Trophoblast cell (in vitro differentiated cells and primary cell): Measurements from ENCODE around the gene TBC1D19.
A peak's percentile ranks its signal among the peaks of the same experiment; 100 is the strongest.

ENCODE experiments used
- DNase-seq, 2 donors: peaks; one replicate each; pipeline ENCODE4 v3.0.0-alpha.2; 2016
- H2AFZ ChIP-seq: 2 replicates; pipeline ENCODE4 v1.6.1; 2013; ENCODE audit warnings: low read length, moderate library complexity, mild to moderate bottlenecking; ENCODE audit not compliant: insufficient read depth, poor library complexity
- H2AK5ac ChIP-seq: 2 replicates; pipeline ENCODE4 v1.6.1; 2013; ENCODE audit warnings: mild to moderate bottlenecking, low read length
- H2BK120ac ChIP-seq: 2 replicates; pipeline ENCODE4 v1.6.1; 2013; ENCODE audit warnings: low read length, mild to moderate bottlenecking, moderate library complexity; ENCODE audit not compliant: insufficient read depth, poor library complexity
- H2BK12ac ChIP-seq: 2 replicates; pipeline ENCODE4 v1.6.1; 2013; ENCODE audit warnings: mild to moderate bottlenecking, low read length, moderate library complexity
- H2BK5ac ChIP-seq: 2 replicates; pipeline ENCODE4 v1.6.1; 2013; ENCODE audit warnings: low read length, low read depth, moderate library complexity, mild to moderate bottlenecking; ENCODE audit not compliant: poor library complexity
- H3K14ac ChIP-seq: 2 replicates; pipeline ENCODE4 v1.6.1; 2013; ENCODE audit warnings: mild to moderate bottlenecking, low read length
- H3K18ac ChIP-seq: 2 replicates; pipeline ENCODE4 v1.6.1; 2013; ENCODE audit warnings: mild to moderate bottlenecking, low read length
- H3K23ac ChIP-seq: 2 replicates; pipeline ENCODE4 v1.6.1; 2013; ENCODE audit warnings: low read length
- H3K27ac ChIP-seq: 2 replicates; pipeline ENCODE4 v1.5.1; 2013; ENCODE audit warnings: low read depth, mild to moderate bottlenecking, inconsistent platforms, low read length, moderate library complexity
- H3K27me3 ChIP-seq: 2 replicates; pipeline ENCODE4 v1.6.1; 2013; ENCODE audit warnings: inconsistent platforms, mild to moderate bottlenecking, low read length, moderate library complexity; ENCODE audit not compliant: insufficient read depth
- H3K36me3 ChIP-seq, 2 experiments: 1 replicate in 1 of 2; 2 replicates in 1 of 2; pipeline ENCODE4 v1.6.1; 2013; ENCODE audit warnings: low read length in 2 of 2, mild to moderate bottlenecking in 2 of 2, moderate library complexity in 1 of 2; ENCODE audit not compliant: insufficient read depth in 2 of 2, control insufficient read depth in 1 of 2
- H3K4ac ChIP-seq: 2 replicates; pipeline ENCODE4 v1.6.1; 2013; ENCODE audit warnings: low read depth, mild to moderate bottlenecking, low read length, moderate library complexity
- H3K4me1 ChIP-seq, 2 experiments: 1 replicate in 1 of 2; 2 replicates in 1 of 2; pipeline ENCODE4 v1.6.1; 2013; ENCODE audit warnings: low read length in 2 of 2, mild to moderate bottlenecking in 2 of 2, moderate library complexity in 1 of 2; ENCODE audit not compliant: insufficient read depth in 2 of 2, control insufficient read depth in 1 of 2
- H3K4me2 ChIP-seq: 2 replicates; pipeline ENCODE4 v1.6.1; 2013; ENCODE audit warnings: inconsistent platforms, mild to moderate bottlenecking, low read length, moderate library complexity
- H3K4me3 ChIP-seq: 2 replicates; pipeline ENCODE4 v1.5.1; 2013; ENCODE audit warnings: mild to moderate bottlenecking, low read depth, low read length, inconsistent platforms
- H3K79me1 ChIP-seq: one replicate; pipeline ENCODE4 v1.6.1; 2013; ENCODE audit warnings: low read length
- H3K79me2 ChIP-seq: 2 replicates; pipeline ENCODE4 v1.6.1; 2013; ENCODE audit warnings: low read length, mild to moderate bottlenecking; ENCODE audit not compliant: control insufficient read depth, insufficient read depth, poor library complexity
- H3K9ac ChIP-seq: 2 replicates; pipeline ENCODE4 v1.6.1; 2013; ENCODE audit warnings: mild to moderate bottlenecking, low read length
- H3K9me3 ChIP-seq: 2 replicates; pipeline ENCODE4 v1.6.1; 2013; ENCODE audit warnings: low read depth, mild to moderate bottlenecking, control low read depth, inconsistent platforms, low read length; ENCODE audit not compliant: insufficient read depth
- H4K12ac ChIP-seq: 2 replicates; pipeline ENCODE4 v1.6.1; 2013; ENCODE audit warnings: low read depth, mild to moderate bottlenecking, low read length, moderate library complexity
- H4K8ac ChIP-seq: 2 replicates; pipeline ENCODE4 v1.6.1; 2013; ENCODE audit warnings: low read depth, mild to moderate bottlenecking, low read length, moderate library complexity
- H4K91ac ChIP-seq: one replicate; pipeline ENCODE4 v1.6.1; 2013; ENCODE audit warnings: low read depth, mild to moderate bottlenecking, low read length, moderate library complexity
- WGBS: extraction: QIAGEN DNeasy Blood & Tissue Kit; methylation state at CpG from one replicate; pipeline ENCODE4 v1.1.7; 2013; ENCODE audit warnings: missing lambda C conversion rate; ENCODE audit not compliant: insufficient read length, insufficient coverage; ENCODE audit errors: extremely low coverage; 5-methylcytosine and 5-hydroxymethylcytosine counted together

The TBC1D19 gene

DNA sequence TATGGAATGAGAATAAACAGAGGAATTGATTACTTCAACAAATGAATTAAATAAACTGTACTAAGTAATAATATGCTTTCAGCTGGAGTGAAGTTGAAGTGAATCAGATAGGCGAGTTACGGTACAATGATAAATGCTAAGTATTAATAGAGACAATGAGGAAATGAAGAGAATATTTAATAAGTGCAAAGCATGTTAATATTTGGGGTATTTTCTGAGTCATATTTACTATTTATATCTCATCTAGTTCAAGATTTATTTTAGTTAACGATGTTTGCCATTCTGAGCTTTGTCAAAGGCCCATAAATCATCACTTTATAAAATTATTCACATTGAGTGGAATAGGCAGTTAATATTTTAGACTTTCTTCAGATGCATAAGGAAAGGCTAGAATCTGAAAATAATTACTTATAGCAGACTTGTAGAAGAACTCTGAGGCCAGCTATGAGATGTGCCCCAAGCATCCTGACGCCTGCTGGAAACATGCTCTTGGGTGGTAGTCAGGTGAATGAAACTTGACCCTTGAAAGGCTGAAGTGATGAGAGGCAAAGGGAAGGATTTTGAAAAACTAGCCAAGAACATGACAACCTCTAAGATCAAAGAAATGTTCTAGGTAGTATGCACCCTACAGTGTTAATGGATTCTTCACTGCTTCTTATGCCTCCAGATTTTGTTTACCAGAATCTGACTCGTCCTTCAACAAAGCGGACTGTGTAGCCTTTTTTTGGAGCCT is 142.9 kb downstream of the TBC1D19 start:
- Histone ChIP-seq H4K91ac (no peak overlapping the region), H3K4me2 (no peak overlapping the region), H3K79me1 (no peaks in the 10 kb centered on the region), H2BK12ac (no peak overlapping the region), H3K79me2 (no peaks in the 10 kb centered on the region), H2BK5ac (no peak overlapping the region), H4K8ac (no peak overlapping the region), H3K23ac (no peak overlapping the region), H3K4me1 (no peaks in the 10 kb centered on the region), H3K27me3 (no peaks in the 10 kb centered on the region), H3K4me3 (no peak overlapping the region), H2AK5ac (no peak overlapping the region), H4K12ac (no peak overlapping the region), H2AFZ (no peak overlapping the region), H3K9ac (no peak overlapping the region), H3K4ac (no peak overlapping the region), H3K14ac (no peak overlapping the region), H2BK120ac (no peak overlapping the region), H3K9me3 (no peaks in the 10 kb centered on the region), H3K18ac (no peak overlapping the region), H3K27ac (no peak overlapping the region), H3K36me3 (no peaks in the 10 kb centered on the region)
- no CpG with 5 or more reads among the region's 6 CpGs for WGBS
- no peak for DNase-seq

DNA sequence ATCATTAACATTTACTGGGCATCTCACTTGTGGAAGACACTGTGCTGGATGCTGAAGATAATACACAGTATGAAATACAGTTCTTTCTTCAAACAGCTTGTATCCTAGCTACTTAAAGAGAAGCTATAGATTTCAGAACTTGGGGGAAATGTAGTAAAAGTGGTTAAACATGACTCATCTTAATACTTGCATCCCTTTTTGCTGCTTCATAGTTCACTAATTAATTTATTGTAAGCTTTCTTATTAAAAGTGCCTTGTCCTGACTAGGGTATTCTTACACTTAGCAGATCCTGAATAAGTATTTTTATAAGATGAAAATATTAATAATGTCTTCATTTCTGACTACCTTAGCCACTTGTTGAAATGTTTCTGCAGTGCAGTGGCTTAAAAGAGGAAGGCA is 144.0 kb downstream of the TBC1D19 start:
- Histone ChIP-seq H3K36me3 (no peaks in the 10 kb centered on the region), H3K14ac (no peak overlapping the region), H3K4me2 (no peak overlapping the region), H3K79me2 (no peaks in the 10 kb centered on the region), H2BK12ac (no peak overlapping the region), H3K79me1 (no peaks in the 10 kb centered on the region), H2AK5ac (no peak overlapping the region), H3K23ac (no peak overlapping the region), H3K27me3 (no peaks in the 10 kb centered on the region), H3K4me3 (no peak overlapping the region), H2BK120ac (no peak overlapping the region), H3K18ac (no peak overlapping the region), H3K9me3 (no peaks in the 10 kb centered on the region), H2AFZ (no peak overlapping the region), H3K4me1 (no peaks in the 10 kb centered on the region), H4K8ac (no peak overlapping the region), H4K91ac (no peak overlapping the region), H2BK5ac (no peak overlapping the region), H3K27ac (no peak overlapping the region), H3K9ac (no peak overlapping the region), H3K4ac (no peak overlapping the region), H4K12ac (no peak overlapping the region)
- no peak for DNase-seq

DNA sequence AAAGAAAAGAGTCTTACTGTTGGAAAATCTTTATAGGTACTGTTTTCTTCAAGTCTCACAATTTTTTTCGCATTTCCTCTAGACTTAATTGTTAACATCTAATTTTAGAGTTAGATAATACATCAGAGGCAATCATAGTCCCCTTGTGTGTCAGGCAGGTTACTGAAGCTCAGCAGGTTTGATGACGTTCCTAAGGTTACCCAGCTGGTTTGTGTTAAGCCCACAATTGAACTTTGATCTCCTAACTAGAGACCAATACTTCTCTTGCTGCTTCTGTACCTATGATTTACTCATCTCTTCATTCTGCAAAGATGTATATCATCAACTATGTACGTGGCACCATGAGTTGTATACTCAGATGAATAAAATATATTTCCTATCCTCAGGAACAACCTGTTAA is 145.1 kb downstream of the TBC1D19 start:
- Histone ChIP-seq H2BK5ac (no peak overlapping the region), H3K79me1 (no peaks in the 10 kb centered on the region), H2BK120ac (no peak overlapping the region), H3K4ac (no peak overlapping the region), H3K27me3 (no peaks in the 10 kb centered on the region), H3K18ac (no peak overlapping the region), H2BK12ac (no peak overlapping the region), H3K4me2 (no peak overlapping the region), H2AFZ (no peak overlapping the region), H3K36me3 (no peaks in the 10 kb centered on the region), H2AK5ac (no peak overlapping the region), H3K14ac (no peak overlapping the region), H4K91ac (no peak overlapping the region), H3K79me2 (no peaks in the 10 kb centered on the region), H4K12ac (no peak overlapping the region), H3K23ac (no peak overlapping the region), H3K4me1 (no peaks in the 10 kb centered on the region), H3K4me3 (no peak overlapping the region), H3K9ac (no peak overlapping the region), H4K8ac (no peak overlapping the region), H3K27ac (no peak overlapping the region), H3K9me3 (no peaks in the 10 kb centered on the region)
- WGBS = no CpG with 5 or more reads among the region's 3 CpGs
- DNase-seq = peak; percentile 62 to 79

DNA sequence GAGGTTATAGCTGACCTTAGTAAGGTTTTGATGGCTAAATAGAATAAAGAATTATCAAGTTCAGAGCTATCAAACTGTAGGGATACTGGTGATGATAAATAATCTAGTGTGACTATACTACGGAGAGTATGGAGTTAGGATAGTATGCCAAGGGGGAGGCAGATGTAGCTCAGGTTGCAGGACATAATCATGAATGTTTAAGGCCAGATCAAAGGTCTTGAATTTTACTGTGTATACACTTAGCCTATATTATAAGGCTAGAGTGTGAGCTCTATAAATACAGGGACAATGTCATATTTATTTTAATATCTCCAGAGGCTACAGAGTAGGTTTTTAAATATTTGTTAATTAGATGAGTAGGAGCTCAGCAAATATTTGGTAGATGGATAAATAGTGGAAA is 145.7 kb downstream of the TBC1D19 start:
- H3K4ac ChIP-seq = no peak overlapping the region
- no peaks in the 10 kb centered on the region for H3K27me3 ChIP-seq
- no peak overlapping the region for H3K27ac ChIP-seq
- H3K4me1 ChIP-seq = no peaks in the 10 kb centered on the region
- no peak overlapping the region for H4K91ac ChIP-seq
- H3K4me2 ChIP-seq = no peak overlapping the region
- no peaks in the 10 kb centered on the region for H3K79me1 ChIP-seq
- H2AFZ ChIP-seq = no peak overlapping the region
- H2AK5ac ChIP-seq = no peak overlapping the region
- H3K9ac ChIP-seq = no peak overlapping the region
- DNase-seq = no peak
- no peak overlapping the region for H2BK5ac ChIP-seq
- no peaks in the 10 kb centered on the region for H3K9me3 ChIP-seq
- no peak overlapping the region for H2BK12ac ChIP-seq
- no peak overlapping the region for H4K12ac ChIP-seq
- H3K14ac ChIP-seq = no peak overlapping the region
- H2BK120ac ChIP-seq = no peak overlapping the region
- H3K23ac ChIP-seq = no peak overlapping the region
- H4K8ac ChIP-seq = no peak overlapping the region
- no CpG with 5 or more reads among the region's 1 CpG for WGBS
- no peaks in the 10 kb centered on the region for H3K36me3 ChIP-seq
- H3K79me2 ChIP-seq = no peaks in the 10 kb centered on the region
- no peak overlapping the region for H3K18ac ChIP-seq
- no peak overlapping the region for H3K4me3 ChIP-seq
